Activated CD4-positive, alpha-beta T cell treated with anti-CD3 and anti-CD28 coated beads, Interleukin-2, amount 50 U/mL, for 48 hours (primary cell): Measurements from ENCODE around the gene MOB1A.
"Not testable (repeated sequence)": the region's sequence is repeated elsewhere in the genome, so short reads cannot be mapped to it uniquely, and the experiment has no call there.

Experiments
- DNase-seq, 2 experiments: peaks; one replicate each; pipeline ENCODE4 v3.0.0-alpha.2; 2020

Gene MOB1A

DNA sequence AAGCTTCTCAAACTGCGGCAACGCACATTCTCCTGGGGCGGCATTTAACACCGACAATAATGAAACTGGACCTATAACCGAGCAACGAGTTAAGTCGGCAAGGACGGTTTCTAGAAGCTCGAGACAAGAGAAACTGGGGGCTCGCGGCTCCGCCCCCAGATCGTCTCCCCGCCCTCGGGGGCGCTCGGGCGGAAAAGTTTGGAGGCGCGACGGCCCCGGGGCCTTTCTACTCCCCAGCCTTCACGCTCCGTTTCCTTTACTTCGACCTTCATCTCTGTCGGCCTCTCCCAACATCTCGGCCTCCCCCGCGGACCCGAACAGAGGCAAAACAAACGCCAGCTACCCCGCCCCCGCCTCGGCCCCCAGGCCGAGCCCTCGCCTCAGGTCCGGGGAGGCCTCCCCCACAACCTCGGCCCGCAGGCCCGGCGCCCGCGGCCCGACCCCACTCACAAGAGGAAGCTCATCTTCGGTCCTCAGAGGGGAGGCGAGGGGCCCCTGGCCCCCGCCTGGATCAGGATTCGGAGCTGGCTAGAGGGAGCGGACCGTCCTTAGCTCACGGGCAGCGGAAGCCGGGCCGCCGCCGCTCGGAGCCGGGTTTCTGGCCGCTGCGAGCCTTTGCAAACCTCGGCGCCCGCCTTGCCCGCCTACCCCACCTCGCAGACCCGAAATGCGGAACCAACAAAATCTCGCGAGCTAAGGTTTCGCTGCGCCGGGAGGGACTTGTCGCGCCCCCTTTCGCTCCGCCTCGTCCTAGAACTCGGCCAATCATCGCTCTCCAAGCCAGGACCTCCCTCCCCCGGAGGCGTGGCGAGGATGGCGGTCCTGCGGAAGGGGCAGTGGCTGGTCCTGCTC, at the start of gene MOB1A:
Gene MOB1A, minus strand, starts transcription at position 669 of the 852 bp plus-strand sequence. Its CDS starts 205 bp downstream, at position 464.
- DNase-seq, result peak; percentile 99

DNA sequence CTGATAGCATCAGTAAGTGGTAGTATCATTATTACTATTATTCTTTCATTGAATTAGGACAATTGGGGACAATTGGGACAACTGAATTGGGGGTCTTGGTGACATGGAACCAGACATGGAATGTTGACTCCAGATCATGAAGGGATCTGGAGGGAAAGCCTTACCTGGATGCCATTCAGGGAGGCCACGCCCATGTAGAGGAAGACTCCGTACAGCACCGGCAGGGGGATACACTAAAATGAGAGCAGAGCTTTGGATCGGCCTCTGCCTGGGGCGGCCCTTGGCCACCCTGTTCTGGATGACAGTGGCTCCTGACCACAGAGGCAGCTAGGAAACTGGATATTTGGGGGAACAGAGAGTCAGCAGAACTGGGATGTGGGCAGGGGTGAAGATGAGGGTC, 49.0 kb upstream of the MOB1A start:
- DNase-seq, result no peak

DNA sequence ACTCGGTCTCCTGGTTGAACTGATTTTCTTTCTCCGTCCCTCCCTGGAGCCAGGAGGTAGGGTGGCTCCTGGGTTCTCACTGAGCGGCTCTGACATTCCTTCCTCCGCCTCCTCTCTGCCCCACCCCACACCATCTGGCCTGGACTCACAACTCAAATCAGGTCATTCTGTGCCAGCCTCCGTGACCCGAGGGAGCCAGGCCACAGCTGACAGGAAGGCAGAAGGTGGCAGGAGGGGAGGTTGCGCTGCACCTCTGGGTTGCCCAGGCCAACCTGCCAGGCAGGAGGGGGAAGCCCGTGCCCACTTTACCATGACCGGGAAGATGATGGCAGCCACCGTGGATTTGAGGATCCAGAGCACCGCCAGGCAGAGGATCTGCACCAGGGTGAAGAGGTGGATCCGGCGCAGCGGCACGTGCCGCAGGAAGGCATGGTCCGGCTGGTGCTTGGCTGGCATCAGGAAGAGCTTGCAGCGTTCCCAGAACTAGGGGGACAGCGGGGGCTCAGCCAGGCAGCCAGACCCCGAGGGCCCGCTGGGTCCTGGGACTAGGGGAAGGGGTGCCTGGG, 48.1 kb upstream of the MOB1A start:
- DNase-seq, result no peak

DNA sequence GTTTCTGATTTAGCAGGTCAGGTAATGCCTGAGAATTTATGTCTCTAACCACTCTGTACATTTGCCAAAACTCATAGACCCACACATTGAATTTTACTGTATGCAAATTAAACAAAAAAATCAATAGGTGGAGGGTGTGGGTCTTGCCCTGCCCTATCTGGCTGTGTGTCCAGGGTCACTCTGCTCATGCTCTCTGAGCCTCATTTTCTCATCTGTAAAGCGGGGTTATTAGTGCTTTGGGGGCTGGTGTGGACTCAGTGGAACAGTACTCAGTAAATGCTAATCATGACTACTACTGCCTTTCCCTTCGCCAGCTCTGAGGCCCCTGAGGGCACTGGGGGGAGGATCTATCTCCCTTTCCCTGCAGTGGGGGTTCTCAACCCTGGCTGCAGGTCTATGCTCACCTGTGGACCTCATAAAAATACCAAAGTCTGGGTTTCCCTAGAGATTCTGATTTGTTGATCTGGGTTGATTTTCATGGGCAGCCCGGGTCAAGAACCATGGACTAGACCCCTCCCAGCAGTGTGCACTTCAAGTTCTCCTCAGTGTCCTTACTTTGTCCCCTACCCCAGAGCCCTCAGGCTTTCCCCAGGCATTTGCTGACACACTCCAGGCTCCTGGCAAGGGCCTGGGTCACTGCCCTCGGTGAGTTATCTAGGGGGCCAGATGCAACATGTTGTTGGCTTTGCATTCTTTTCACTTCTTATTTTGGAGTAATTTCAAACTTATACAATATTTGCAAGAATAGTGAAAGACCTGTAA, 47.2 kb upstream of the MOB1A start:
- no peak for DNase-seq

DNA sequence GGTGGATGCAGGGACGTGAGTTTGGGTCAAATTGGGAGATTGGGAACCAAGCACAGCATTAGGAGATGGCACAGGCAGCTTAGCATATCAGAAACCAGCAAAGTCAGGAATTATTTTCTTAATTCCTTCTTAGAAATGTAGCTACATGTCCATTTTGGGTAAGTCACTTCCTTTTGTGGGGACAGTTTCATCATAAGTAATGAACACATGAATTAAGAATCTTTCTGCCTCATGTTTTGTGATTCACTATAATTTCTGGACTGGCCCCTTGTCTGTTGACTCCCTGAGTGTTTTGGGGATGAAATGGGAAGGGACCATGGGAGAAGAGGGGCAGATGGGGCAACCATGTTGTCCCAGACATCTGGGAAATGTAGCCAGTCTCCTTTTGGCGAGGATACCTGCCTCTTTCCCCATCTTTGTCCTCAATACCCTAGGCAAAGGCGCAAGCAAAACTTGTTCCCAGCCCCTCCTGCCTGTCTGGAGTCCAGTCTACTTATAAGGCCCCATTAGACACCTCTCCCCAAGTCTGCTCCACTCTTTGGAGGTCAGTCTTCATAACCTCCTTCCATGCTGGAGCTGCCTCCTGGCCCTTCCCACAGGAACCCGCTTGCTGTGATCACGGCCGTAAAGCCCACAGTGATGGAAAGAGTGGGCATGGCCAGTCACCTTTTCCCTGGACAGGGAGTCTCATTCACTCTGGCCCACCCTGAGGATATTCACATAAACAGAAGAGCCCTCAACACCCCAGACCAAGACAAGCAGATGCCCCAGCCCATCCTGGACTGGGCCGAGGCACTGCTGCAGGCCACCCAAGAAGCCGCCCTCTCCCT, 45.5 kb upstream of the MOB1A start:
- no peak for DNase-seq

DNA sequence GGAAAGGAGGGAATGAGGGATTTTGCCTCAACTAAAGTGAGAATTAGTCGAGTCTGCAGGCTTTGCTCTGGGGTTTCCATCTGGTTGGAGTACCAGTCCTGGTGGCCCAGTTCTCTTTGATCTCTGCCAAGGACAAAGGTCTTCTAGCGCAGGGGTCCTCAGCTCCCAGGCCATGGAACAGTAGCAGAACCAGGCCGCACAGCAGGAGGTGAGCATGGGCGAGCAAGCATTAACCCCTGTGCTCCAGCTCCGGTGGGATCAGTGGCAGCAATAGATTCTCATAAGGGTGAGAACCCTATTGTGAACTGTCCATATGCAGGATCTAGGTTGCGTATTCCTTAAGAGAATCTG, 43.6 kb upstream of the MOB1A start:
- no peak for DNase-seq

DNA sequence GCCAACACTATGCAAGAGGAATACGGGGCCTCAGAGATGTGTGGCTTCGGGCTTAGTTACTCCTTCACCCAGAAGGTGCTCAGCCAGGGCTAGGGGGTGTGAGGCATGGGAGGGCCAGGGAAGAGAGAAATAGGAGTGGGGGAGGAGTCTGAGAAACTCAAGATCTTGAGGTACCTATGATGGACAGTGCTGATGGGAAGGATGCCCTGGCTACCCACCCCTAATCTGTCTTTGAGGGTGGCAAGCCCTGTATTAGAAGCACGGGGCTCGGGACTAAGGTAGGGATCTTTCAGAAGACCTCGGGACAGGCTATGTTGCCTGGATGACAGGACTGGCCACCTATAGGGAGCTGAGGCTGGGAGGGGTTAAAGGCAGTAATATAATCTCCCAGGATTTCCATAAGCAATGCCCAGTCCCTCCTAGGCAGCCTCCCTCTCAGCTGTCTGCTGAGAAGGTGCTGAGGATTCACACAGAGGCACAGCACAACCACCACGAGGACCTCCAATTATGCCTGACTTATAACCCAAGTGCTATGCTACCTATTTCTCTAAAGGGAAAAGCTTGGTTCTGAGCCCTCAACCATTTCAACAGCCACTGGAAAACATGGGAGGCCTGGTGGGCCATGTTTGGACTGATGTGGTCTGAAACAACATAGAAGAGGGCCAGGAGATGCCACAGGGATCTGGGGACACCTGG, 43.1 kb upstream of the MOB1A start:
- no peak for DNase-seq

DNA sequence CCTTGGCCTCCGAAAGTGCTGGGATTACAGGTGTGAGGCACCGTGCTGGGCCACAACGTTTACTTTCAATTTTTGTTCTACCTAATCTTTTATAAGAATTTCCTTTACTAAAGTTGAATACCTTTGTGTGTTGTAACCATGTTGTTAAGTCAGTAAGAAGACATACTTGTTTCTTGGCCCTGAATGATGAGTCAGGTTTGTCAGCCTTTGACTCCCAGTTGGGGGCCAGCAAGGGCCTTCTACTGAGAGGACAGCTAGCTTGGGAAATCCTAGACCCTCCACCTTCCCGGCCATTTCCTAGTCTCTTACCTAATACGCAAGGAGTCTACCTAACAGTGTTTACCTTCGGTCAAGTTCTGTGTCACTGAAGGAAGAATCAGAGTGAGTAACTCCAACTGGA, 42.4 kb upstream of the MOB1A start:
- DNase-seq, result no peak

DNA sequence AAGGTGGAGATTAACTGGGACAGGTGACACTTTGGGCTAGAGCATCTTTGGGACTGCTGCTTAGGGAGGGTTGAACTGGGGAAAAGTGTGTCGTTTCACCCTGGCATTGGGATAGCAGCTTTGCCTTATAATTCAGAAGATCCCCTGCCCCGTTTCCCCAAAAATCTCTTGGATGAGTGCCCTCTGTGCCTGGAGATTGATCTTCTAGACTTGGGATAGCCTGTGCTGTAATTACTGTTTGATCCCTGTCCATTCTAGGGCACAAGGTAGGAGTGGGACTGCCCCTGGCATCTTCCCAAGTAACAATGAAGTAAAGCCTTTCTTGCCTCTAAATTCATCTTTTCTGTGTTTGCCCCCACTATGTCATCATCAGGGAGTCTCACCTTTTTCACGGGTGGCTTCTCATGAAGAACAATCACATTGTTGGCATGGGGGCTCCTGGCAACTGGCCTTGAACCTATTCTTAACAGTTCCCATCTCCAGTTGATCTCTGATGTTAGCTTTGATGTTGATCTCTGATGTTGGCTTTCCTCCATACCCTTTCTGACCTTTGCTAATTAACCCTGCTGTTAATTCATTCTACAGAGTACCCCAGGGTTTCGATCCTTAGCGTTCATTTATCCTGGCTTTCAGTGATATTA, 41.3 kb upstream of the MOB1A start:
- no peak for DNase-seq

DNA sequence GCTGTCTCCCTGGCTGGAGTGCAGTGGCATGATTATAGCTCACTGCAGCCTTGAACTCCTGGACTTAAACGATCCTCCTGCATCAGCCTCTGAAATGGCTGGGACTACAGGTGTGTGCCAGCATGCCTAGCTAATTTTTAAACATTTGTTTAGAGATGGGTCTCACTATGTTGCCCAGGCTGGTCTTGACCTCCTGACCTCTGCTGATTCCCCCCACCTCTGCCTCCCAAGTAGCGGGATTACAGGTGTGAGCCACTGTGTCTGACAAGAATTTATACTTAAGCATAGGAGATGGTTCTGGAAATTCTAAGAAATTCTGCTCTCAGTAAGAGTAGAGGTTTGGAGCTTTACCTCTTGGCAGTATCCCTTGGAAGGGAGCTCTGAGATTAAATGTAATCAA, 38.0 kb upstream of the MOB1A start:
- DNase-seq, result no peak

DNA sequence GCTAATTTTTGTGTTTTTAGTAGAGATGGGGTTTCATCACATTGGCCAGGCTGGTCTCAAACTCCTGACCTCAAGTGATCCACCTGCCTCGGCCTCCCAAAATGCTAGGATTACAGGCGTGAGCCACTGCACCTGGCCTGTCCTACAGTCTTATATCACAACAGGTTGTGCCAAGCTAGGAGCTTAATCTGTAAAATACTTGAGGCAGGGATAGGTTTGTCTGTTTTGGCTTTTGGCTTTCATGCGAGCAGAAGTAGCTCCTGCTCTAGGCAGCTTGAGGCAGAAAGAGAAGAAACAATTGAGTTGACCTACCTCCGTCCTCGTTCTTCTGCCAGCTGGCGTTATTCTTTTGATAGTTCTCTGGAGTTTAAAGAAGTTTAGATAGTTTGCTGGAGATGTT, 37.1 kb upstream of the MOB1A start:
- DNase-seq, result not testable (repeated sequence)

DNA sequence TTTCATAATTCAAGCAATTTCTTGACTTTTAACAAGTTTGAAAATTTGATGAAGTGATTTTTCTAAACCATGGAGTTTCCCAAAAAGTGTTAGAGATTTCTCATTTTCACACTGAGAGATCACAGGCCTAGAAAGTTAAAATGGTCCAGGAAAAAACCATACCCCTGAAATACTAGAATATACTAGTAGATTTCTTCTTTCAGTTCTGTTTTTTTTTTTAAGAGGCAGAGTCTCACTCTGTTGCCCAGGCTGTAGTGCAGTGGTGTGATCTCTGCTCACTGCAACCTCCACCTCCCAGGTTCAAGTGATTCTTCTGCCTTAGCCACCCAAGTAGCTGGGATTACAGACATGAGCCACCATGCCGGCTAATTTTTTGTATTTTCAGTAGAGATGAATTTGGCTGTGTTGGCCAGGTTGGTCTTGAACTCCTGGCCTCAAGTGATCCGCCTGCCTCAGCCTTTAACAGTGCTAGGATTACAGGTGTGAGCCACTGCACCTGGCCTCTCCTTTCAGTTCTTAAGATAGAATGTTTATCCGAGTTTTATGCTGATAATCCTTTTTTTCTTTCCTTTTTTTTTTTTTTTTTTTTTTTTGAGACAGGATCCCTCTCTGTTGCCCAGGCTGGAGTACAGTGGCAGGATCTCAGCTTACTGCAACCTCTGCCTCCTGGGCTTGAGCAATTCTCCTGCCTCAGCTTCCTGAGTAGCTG, 34.2 kb upstream of the MOB1A start:
- no peak for DNase-seq

DNA sequence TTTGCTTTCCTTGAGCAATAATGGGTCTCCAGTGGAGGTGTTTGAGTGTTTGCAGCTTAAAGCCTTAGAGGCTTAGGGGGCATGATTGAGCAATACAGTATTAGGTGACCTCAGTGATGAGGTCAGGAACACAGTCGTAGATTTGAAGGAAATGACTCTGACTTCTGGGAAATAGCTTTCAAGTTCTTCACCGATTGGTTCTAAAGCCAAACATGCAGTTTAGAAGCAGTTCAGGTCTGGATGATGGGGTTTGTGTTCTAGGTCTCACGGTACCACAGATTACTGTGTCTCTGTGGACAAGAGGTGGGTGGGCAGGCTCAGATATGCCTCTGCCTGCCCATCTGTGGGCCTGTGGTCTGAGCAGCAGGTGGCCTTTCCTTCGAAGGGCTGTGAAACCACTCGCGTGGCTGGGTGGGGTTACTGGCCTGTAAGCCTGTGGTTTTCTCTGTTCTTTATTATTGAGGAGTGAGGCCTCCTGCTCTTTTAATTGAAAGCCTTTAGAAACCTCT, 27.6 kb upstream of the MOB1A start:
- DNase-seq, result peak; percentile 40 to 49

DNA sequence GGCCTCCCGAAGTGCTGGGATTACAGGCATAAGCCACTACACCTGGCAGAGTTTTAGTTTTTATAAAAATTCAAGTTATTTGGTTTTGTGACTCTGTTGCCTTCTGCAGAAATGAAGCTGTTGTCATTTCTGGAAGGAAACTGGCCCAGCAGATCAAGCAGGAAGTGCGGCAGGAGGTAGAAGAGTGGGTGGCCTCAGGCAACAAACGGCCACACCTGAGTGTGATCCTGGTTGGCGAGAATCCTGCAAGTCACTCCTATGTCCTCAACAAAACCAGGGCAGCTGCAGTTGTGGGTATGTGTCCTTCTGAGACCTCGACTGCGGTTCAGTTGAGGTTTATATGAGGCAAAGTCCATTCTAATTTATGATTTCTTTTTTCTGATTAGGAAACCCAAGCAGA, 26.9 kb upstream of the MOB1A start:
- DNase-seq, result peak; percentile 32 to 45

DNA sequence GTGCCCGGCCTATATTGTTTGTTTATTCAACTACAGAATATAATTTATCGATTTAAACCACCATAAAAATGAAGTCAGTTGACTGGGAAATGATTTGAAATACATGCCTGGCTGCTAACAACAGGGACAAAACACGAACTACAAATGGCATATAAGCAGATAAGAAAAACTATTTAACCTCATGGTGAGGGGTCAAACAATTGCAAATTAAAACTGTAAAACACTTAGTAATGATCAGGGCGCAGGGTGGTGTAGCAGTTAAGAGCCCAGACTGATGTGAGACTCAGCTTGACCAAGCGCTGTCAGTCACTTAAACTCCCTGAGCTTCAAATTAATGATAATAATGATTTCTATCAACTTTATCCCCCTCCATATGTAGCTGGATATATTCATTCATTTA, 26.4 kb upstream of the MOB1A start:
- DNase-seq, result no peak

DNA sequence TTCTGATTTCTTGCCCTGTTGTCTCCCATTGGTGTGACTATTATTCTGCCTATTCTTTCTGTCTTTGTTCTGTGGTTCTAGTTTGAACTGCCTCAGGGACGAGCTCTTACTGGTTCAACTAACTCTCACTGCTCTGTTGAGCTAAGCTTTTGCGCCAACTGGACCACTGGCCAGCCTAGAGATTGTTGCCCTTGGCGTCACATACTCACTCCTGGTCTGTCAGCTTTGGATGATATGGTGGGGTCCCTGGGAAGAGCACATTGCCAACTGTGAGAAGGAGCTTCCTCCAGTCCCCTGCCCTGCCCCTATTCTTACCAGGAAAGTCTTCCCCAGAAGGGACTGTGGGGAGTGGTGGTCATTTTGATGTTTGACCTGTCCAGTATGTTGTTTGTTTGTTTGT, 25.8 kb upstream of the MOB1A start:
- no peak for DNase-seq

DNA sequence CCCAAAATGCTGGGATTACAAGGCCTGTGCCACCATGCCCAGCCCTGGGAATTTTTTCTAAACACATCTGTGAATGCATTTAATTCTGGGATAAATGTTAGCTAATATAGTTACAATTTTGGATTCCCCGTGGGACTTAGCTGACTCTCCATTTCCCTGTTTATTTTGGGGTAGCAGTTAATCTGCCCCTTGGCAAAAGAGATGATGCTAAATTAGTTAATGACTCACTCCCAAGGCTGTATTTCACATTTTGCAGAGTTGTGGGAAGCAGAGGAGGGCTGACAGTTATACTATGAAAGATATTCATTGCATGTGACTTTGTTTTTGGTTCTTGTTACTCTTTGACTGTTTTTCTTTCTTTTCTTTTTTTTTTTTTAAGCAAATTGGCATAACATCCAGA, 22.9 kb upstream of the MOB1A start:
- DNase-seq, result no peak

DNA sequence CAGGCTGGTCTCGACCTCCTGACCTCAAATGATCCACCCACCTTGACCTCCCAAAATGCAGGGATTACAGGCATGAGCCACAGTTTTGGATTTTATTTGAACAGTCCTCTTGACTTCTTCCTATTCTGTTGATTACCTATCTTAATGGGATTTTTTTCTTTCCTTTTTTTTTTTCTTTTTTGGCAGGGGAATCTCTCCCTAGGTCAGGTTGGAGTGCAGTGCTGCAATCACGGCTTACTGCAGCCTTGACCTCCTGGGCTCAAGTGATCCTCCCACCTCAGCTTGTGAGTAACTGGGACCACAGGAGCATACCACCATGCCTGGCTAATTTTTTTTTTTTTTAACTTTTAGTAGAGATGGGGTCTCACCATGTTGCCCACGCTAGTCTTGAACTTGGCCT, 22.5 kb upstream of the MOB1A start:
- DNase-seq, result no peak

DNA sequence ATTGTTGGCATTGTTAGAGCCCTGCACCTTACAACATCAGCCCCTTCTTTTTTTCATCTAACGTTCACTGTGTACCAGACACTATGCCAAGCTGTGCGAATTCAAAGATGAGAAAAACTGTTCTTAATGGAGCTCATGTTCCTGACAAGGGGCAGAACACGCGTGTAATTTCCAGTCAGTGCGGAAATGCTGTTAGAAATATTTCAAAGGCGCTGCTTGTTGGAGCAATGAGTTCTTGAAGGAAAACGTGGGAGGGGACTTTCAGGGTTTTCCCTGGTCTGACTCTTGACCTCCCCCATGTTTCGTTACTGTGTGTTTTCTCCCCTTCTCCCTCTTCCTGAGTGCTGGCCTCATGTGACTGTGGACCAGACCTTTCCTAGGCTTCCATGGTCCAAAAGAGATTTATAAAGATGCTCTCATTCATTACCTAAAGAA, 21.2 kb upstream of the MOB1A start:
- peak; percentile 45 to 49 for DNase-seq

DNA sequence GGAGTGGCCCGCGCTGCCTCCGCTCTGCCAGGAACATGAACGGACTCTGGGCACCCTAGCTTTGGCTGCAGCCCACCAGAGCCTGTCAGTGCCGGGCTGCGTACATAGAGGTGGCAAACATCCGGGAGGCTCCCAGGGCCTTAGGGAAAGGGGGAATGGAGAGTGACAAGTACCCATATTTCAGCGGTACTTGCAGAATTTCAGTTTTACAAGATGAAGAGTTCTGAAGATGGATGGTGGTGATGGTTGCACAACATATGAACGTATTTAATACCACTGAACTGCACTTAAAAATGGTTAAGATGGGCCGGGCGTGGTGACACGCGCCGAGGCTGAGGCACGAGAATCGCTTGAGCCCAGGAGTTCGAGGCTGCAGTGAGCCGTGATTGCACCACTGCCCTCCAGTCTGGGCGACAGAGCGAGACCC, 20.6 kb upstream of the MOB1A start:
- peak in 1 of 2 experiments; percentile 16 for DNase-seq
